Uterus (tissue), 2 donors: ENCODE results near the gene BCAS3.

Experiments used
- POLR2A ChIP-seq, 2 donors: fragments of 450-650 bp; IDR thresholded peaks; one replicate each; pipeline ENCODE4 v1.6.1; 2016; ENCODE audit warnings: antibody characterized with exemption in 2 of 2, mild to moderate bottlenecking in 1 of 2, moderate library complexity in 1 of 2
- TF ChIP-seq, protein P1 (sequence below), 4 experiments: fragments of 200-600 bp in 2 of 4; fragments of 450-650 bp in 2 of 4; sonication (generic) in 2 of 4; IDR thresholded peaks; one replicate each; pipeline ENCODE4 v1.5.1; 2016 to 2019; ENCODE audit warnings: antibody characterized with exemption in 4 of 4, mild to moderate bottlenecking in 2 of 4, moderate library complexity in 1 of 4

DNA sequence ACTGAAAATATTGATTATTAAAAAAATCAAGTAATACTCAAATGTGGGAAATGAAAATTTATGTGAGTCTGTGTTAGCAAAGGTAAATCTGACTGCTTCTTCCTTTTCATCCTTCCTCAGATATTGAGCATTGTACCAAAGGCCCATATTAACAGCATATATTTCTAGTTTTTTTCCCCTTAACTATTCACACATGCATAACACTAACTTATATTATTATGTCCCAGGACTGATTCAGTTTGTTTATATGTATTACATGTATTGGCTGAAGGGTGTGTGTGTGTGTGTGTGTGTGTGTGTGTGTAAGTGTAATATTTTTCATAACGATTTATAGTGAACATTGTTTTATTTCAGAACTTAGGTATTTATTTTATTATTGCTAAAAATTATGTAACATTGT is 74.2 kb downstream of the BCAS3 start:
- TF ChIP-seq, protein P1, sequence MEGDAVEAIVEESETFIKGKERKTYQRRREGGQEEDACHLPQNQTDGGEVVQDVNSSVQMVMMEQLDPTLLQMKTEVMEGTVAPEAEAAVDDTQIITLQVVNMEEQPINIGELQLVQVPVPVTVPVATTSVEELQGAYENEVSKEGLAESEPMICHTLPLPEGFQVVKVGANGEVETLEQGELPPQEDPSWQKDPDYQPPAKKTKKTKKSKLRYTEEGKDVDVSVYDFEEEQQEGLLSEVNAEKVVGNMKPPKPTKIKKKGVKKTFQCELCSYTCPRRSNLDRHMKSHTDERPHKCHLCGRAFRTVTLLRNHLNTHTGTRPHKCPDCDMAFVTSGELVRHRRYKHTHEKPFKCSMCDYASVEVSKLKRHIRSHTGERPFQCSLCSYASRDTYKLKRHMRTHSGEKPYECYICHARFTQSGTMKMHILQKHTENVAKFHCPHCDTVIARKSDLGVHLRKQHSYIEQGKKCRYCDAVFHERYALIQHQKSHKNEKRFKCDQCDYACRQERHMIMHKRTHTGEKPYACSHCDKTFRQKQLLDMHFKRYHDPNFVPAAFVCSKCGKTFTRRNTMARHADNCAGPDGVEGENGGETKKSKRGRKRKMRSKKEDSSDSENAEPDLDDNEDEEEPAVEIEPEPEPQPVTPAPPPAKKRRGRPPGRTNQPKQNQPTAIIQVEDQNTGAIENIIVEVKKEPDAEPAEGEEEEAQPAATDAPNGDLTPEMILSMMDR (IDR thresholded peaks at IDR 0.05) = no peak
- no peak for TF ChIP-seq POLR2A (IDR thresholded peaks at IDR 0.05)
